GM12873 (cell line): ENCODE measurements around the gene AGBL1.

ENCODE experiments used
- TF ChIP-seq, protein P1 (sequence below): IDR thresholded peaks from 2 replicates; pipeline ENCODE4 v1.5.1; 2012; ENCODE audit warnings: low read depth, mild to moderate bottlenecking, moderate library complexity, low read length, control low read depth; ENCODE audit not compliant: insufficient read depth; ENCODE audit errors: missing control alignments

The AGBL1 gene

DNA sequence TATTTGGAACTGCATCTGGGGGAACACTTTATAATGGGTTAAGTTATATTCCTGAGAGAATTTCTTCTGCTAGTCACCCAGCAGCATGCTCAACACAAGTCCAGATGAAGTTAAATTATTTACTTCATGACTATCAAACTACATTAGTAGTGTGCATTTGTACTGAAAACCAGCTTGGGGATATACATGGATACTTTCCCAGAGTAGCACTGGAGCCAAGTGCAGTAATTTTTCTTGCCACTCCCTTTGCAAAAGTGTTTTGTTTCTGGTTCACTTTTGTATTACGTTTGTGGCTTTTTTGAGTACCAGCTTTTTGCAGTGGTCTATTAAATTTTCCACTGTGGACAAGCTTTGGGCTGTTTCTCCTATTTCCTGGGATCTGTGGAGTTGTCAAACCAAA, 243.0 kb downstream of the AGBL1 start:
- TF ChIP-seq, protein P1, sequence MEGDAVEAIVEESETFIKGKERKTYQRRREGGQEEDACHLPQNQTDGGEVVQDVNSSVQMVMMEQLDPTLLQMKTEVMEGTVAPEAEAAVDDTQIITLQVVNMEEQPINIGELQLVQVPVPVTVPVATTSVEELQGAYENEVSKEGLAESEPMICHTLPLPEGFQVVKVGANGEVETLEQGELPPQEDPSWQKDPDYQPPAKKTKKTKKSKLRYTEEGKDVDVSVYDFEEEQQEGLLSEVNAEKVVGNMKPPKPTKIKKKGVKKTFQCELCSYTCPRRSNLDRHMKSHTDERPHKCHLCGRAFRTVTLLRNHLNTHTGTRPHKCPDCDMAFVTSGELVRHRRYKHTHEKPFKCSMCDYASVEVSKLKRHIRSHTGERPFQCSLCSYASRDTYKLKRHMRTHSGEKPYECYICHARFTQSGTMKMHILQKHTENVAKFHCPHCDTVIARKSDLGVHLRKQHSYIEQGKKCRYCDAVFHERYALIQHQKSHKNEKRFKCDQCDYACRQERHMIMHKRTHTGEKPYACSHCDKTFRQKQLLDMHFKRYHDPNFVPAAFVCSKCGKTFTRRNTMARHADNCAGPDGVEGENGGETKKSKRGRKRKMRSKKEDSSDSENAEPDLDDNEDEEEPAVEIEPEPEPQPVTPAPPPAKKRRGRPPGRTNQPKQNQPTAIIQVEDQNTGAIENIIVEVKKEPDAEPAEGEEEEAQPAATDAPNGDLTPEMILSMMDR, result no peak

DNA sequence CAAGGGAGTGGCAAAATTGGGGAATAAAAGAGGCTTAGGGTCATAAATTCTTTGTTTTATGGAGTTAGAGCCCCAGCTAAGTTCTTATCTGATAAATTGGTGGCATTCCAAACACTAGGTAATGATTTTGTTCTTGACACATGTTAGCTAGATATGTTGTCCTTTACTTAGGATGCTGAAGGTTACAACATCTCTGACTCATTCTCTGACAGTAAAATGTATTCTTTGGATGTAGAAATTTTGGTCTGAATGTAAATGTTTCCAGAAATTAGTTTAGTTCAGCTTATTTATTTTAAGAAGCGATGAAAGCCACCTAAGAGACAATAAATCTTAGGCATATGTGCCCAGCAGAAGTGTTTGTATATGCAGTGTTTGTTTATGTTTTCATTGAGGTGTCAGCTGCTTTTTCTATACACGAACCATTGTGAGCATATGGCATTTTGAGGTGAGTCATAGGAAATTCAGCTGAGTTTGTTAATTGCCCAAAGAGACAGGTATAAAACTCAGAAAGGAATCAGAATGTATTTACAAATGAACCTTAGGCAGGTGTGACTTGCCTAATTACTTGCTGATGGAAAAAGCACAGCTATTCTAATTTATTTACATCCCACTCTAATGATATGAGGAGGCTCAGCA, 247.7 kb downstream of the AGBL1 start:
- TF ChIP-seq, protein P1, result no peak

DNA sequence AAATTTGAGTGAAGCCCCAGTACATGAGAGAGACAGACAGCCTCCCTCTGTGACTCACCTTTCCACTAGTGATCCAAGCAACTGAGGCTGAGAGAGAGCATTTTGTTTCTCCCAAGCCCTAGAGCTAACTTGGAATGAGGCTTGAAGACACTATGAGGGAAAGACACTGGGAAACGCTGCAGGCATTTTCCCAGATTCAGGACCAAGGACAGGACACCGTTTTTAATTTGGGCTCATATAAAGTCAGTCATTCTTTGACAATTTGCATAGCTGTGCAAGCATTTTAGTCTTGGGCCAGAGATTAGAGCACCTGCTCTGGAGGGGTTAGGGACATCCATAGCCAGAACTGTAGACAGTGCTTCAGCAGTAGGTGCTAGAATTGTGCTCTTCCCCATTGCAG, 249.0 kb downstream of the AGBL1 start:
- TF ChIP-seq, protein P1, result no peak

DNA sequence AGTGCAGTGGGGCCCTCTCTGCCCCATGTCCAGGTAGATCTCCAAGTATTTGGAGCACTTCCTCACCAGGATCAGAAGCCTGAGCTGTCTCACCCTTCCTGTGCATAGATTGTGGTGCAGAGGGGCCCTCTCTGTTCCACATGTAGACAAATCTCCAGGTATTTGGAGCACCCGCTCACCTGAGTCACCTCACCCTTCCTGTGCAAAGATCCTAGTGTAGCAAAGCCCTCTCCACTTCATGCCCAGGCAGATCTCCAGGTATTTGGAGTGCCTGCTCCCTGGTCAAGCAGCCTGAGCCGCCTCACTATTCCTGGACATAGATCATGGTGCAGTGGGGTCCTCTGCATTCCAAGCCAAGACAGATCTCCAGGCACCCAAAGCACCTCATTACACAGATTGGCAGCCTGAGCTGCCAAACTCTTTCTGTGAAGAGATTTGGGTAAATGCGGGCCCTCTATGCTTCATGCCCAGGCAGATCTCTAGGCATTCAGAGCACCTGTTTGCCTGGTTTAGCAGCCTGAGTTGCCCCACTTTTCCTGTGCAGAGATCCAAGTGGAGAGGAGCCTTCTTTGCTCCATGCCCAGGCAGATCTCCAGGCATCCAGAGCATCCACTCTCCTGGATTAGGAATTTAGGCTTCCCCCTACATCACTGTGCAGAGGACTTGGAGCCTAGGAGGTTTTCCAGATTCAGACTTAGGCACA, 249.8 kb downstream of the AGBL1 start:
- TF ChIP-seq, protein P1, result no peak

DNA sequence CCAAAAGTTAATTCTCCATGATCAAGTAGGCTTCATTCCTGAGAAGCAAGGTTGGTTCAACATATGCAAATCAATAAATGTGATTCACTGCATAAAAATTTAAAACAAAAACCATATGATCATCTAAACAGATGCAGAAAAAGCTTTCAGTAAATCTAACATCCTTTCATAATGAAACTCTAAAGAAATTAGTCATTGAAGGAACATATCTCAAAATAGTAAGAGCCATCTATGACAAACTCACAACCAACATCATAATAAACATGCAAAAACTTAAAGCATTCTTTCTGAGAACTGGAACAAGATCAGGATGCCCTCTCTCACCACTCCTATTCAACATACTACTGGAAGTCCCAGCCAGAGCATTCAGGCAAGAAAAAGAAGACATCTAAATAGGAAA, 254.1 kb downstream of the AGBL1 start:
- TF ChIP-seq, protein P1, result no peak

DNA sequence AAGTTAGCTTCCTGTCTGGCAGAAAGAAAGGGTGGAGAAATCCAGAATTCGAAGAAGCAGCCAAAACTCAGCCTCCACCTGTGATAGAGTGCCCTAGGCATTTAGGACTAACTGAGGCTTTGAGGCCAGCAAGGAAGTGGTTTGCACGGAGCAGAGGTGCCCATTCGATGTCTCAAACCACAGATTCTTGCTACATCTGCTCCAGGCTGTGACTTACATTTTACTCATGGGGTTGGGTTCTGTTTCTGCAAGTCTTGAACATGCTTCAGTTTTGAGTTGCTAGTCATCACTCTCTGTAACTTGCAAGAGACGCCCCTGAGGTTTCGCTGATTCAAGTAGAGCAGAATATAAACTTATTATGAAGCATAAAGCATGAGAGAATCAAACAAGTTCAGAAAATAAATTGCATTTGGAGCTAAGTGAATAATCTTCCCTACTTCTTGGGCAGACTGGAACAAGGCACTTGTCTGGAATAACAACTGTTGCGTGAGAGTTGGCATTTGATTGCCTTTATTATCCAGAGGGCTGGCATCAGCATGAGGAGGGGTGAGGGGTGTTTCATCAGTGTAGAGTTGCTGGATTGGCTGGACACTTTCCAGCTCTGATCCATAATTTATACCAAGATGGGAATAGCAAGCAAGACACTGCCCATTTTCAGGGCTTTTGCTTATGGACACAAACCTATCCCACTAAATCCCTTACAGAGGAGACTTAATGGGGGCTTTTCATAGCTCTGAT, 256.5 kb downstream of the AGBL1 start:
- TF ChIP-seq, protein P1, result no peak

DNA sequence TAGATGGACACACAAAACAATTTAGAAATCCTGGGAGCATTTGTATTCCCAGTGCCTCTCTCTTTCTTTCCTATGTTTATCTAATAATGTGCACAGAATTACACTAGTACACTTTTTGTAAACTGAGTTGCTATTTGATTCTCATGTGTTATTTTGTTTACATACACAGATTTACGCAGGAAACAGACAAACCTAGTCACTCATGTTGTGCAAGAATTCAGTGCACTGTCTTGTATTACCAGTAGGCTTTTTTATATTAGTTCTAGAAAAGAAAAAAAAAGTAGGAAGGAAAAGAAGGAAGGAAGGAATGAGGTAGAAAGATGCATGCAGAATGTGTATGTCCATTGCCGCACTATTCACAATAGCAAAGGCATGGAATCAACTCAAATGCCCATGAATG, 257.4 kb downstream of the AGBL1 start:
- TF ChIP-seq, protein P1, result no peak
